Right atrium auricular region (tissue), 2 donors: ENCODE measurements around the gene AVPI1. TPM values are rescaled to one million over a fixed set of nuclear protein-coding genes. Genes with fewer than 3 reads are reported as not detected.

Experiments used
- DNase-seq: peaks from one replicate; pipeline ENCODE4 v3.0.0-alpha.2; 2019; ENCODE audit warnings: low spot score
- H3K27ac ChIP-seq, 2 donors: fragments of 200-600 bp; sonication (generic); 1 replicate in 1 of 2; 2 replicates in 1 of 2; pipeline ENCODE4 v1.5.1; 2016 to 2019
- H3K27me3 ChIP-seq, 2 donors: fragments of 200-600 bp; sonication (generic); one replicate each; pipeline versions ENCODE4 v1.5.1 to v1.6.0; 2017 to 2019
- H3K36me3 ChIP-seq: fragments of 200-600 bp; sonication (generic); one replicate; pipeline ENCODE4 v1.5.1; 2016
- H3K4me1 ChIP-seq, 2 donors: fragments of 200-600 bp; sonication (generic); one replicate each; pipeline versions ENCODE4 v1.5.1 to v1.6.0; 2017 to 2019
- H3K4me3 ChIP-seq, 2 donors: fragments of 200-600 bp; sonication (generic); 1 replicate in 1 of 2; 2 replicates in 1 of 2; pipeline ENCODE4 v1.5.1; 2017 to 2019; ENCODE audit warnings: mild to moderate bottlenecking in 1 of 2, moderate library complexity in 1 of 2
- H3K9me3 ChIP-seq, 2 donors: fragments of 200-600 bp; sonication (generic); one replicate each; pipeline ENCODE4 v1.5.1; 2019
- CTCF ChIP-seq, 2 donors: fragments of 200-600 bp; sonication (generic); IDR thresholded peaks; one replicate each; pipeline ENCODE4 v1.5.1; 2019; ENCODE audit warnings: antibody characterized with exemption in 2 of 2
- total RNA-seq, 2 donors: library from RNA; depleted of rRNA; stranded (reverse); fragments of >200 nt; gene quantifications; one replicate each; pipeline ENCODE4 v1.1.0, GENCODE V29; 2016

AVPI1 gene
- total RNA-seq, 2 donors from 2014 or later: 10.5 to 23.7 TPM

DNA sequence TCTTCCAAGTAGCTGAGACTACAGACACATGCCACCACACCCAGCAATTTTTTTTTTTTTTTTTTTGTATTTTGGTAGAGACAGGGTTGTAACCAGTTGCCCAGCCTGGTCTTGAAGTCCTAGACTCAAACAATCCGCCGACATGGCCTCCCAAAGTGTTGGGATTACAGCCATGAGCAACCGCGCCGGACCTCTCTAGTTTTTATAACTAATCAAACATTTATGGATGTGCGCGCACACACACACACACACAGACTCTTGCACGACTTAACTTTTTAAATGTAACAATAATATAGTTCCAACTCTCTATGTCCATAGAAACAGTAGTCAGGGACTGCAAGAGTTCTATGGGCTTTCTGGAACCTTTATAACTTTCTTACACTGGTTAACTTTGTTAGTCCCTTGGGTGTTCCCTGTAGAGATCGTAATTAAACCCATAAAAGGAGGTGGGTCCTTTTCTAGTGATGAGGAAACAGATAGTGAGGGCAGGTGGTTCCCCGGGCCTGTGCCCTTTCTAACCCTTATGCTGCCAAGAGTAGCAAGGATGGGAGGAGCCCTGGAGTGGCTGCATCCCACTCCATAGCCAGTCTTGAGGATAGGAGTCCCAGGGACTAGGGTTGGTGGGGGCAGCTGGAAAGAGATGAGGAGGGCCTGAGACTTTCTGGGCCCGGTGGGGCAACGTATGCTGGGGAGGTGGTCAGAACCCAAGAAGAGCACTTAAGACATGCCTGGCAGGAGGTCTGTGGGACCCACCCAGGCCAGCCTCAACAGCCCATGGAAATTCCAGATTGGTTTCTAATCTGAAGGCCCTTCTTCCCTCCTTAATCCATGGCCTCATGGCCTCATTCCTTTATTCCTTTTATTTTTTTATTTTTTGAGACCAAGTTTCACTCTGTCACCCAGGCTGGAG is 35.1 kb upstream of the AVPI1 start:
- Histone ChIP-seq H3K9me3 (no peaks in the 10 kb centered on the region), H3K27me3 (no peaks in the 10 kb centered on the region), H3K4me3 (no peak overlapping the region), H3K4me1 (peaks cover 3 to 24% of the 10 kb centered on the region in 2 donors), H3K27ac (no peak overlapping the region), H3K36me3 (peaks cover 6% of the 10 kb centered on the region)
- no peak for DNase-seq
- TF ChIP-seq CTCF (IDR thresholded peaks at IDR 0.05): no peak

DNA sequence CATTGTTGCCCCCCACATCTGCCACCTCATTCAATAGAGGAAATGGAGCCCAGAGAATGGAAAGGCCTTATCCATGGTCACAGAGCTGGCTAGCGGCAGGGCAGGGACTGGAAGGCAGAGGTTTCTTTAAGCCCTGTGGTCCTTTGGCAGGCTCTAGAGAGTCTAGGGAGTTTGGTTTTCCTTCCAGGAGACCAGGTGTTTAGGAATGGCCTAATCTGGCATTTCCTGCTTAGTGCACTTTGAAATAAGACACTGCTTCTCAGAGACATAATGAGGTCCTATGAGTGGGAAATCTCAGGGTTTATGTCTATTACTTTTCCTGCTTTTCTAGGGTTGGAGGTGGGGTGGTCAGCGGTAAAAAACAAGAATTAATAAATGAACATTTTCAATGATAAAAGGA is 32.6 kb upstream of the AVPI1 start:
- Histone ChIP-seq H3K27ac (peak overlapping the region in 1 of 2 donors; percentile 48), H3K9me3 (no peaks in the 10 kb centered on the region), H3K36me3 (peaks cover 6% of the 10 kb centered on the region), H3K4me3 (no peak overlapping the region), H3K4me1 (peaks cover 3 to 44% of the 10 kb centered on the region in 2 donors), H3K27me3 (no peaks in the 10 kb centered on the region)
- DNase-seq: no peak
- no peak for TF ChIP-seq CTCF (IDR thresholded peaks at IDR 0.05)

DNA sequence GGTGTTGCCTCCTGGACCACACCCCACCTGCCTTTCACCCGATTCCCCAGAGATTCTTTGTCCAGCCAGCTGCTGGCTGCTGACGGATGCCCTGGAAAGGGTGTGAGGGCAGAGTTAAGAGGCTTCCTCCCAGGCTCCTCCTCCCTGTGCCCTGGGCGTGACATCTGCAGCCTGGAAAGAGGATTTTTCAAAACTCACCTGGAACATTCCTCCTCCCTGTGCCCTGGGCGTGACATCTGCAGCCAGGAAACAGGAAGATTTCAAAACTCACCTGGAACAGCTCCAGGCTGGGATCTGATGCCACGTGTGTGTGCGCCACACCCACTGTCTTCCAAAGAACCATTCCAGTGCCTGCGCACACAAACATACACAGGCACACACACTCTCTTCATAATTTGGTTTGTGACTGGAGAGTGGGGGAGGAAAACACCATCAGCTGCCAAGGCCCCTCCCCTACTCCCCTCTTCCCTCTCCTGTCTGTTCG is 31.7 kb upstream of the AVPI1 start:
- H3K27ac ChIP-seq: peak overlapping the region; percentile 47 to 48
- H3K4me3 ChIP-seq: no peak overlapping the region
- H3K4me1 ChIP-seq: peaks cover 3 to 50% of the 10 kb centered on the region in 2 donors
- no peaks in the 10 kb centered on the region for H3K9me3 ChIP-seq
- TF ChIP-seq CTCF (IDR thresholded peaks at IDR 0.05): no peak
- peaks cover 6% of the 10 kb centered on the region for H3K36me3 ChIP-seq
- H3K27me3 ChIP-seq: no peaks in the 10 kb centered on the region
- no peak for DNase-seq

DNA sequence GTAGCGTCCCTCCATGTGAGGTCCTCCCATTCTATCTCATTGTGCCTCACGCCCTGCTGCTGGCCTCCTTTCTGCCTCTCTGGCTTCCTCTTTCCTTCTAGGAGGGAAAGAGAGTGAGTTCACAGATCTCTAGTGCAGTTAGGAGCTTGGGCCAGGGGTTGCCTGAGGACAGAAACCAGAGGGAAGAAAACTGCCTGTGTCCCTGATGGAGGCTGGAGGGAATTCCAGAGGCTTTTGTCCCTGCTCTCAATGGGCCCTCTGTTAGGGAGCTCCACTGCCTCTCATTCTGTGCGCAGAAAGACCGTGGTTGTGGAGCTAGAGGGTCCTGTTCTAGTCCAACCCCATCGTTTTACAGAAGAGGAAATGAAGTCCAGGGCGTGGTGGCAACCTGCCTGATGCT is 31.1 kb upstream of the AVPI1 start:
- no peak for TF ChIP-seq CTCF (IDR thresholded peaks at IDR 0.05)
- no peak overlapping the region for H3K4me3 ChIP-seq
- peaks cover 6% of the 10 kb centered on the region for H3K36me3 ChIP-seq
- DNase-seq: no peak
- peaks cover 3 to 53% of the 10 kb centered on the region in 2 donors for H3K4me1 ChIP-seq
- no peaks in the 10 kb centered on the region for H3K9me3 ChIP-seq
- H3K27me3 ChIP-seq: no peaks in the 10 kb centered on the region
- peak overlapping the region; percentile 47 to 48 for H3K27ac ChIP-seq

DNA sequence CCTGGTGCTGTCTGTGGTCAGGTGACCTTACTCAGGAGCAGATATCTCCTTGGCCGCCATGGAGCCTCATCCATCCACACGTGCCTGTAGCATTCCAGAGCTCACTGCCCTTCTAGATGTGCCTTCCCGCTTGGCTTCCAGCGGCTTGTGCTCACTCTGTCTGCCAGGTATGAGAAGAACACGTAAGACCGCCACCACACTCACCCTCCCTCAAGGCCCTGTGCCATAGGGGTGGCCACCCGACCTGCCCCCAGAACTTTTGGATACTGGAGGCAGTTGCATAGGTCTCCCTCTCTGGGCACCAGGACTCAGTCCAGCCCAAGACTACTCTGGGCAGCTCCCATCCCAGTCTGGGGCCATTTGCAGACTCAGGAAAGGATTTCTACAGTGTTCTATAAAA is 30.6 kb upstream of the AVPI1 start:
- Histone ChIP-seq H3K9me3 (no peaks in the 10 kb centered on the region), H3K4me3 (no peak overlapping the region), H3K4me1 (peaks cover 3 to 57% of the 10 kb centered on the region in 2 donors), H3K36me3 (peaks cover 6% of the 10 kb centered on the region), H3K27me3 (no peaks in the 10 kb centered on the region), H3K27ac (peak overlapping the region; percentile 47 to 48)
- no peak for DNase-seq
- no peak for TF ChIP-seq CTCF (IDR thresholded peaks at IDR 0.05)
